Measurements from ENCODE around the gene GOLGA8K.
"Not testable (repeated sequence)": the region's sequence is repeated elsewhere in the genome, so short reads cannot be mapped to it uniquely, and the experiment has no call there.

The GOLGA8K gene

GRCh38 chr15:32364944-32365343, 38.1 kb downstream of the GOLGA8K start:
- not testable (repeated sequence) for H3K4me3 ChIP-seq (ENCODE audit: control insufficient read depth, low read depth, low read length); DNase-seq (ENCODE audit: low read depth)

GRCh38 chr15:32363449-32363848, 39.6 kb downstream of the GOLGA8K start:
- H3K4me3 ChIP-seq (ENCODE audit: control insufficient read depth, low read depth, low read length); DNase-seq (ENCODE audit: low read depth): not testable (repeated sequence)

DNA sequence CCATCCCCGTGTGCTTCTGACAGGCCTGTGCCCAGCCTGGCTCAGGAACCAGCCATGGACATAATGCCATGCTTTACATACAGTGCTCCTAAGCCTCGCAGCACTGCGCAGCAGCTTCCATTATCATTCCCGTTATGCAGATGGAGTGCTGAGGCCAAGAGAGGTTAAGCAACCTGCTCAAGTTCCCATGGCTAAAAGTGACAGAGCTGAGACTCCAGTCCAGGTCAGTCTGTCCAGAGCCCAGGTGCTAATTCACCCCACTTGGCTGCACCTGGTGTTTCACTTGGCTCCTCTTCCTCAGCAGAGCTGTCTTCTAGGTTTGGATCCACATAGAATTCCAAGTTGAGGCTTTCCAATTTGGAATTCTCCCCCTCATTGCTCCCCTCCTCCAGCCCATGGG, 41.4 kb downstream of the GOLGA8K start:
- DNase-seq (ENCODE audit: low read depth); H3K4me3 ChIP-seq (ENCODE audit: control insufficient read depth, low read depth, low read length): not testable (repeated sequence)

DNA sequence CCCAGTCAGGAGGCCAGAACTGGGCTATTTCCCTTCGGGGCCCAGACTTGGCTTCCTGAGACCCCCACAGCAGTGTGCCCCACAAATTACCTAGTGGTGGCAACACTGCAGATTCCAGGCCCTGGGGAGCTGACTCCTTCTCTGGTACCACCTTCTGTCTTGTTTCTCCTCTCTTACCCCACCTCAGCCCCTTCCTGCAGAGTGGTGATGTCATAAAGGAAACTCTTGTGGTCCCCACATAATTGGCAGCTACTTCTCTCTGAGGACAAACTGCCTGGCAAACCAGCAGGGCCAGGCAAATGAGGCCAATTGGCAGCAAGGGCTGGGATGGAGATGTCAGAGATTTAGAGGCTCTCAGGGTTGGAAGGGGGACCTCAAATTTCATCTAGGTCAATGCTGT, 44.6 kb downstream of the GOLGA8K start:
- not testable (repeated sequence) for H3K4me3 ChIP-seq (ENCODE audit: control insufficient read depth, low read depth, low read length); DNase-seq (ENCODE audit: low read depth)

GRCh38 chr15:32356909-32357308, 46.2 kb downstream of the GOLGA8K start:
- DNase-seq (ENCODE audit: low read depth); H3K4me3 ChIP-seq (ENCODE audit: control insufficient read depth, low read depth, low read length): not testable (repeated sequence)

DNA sequence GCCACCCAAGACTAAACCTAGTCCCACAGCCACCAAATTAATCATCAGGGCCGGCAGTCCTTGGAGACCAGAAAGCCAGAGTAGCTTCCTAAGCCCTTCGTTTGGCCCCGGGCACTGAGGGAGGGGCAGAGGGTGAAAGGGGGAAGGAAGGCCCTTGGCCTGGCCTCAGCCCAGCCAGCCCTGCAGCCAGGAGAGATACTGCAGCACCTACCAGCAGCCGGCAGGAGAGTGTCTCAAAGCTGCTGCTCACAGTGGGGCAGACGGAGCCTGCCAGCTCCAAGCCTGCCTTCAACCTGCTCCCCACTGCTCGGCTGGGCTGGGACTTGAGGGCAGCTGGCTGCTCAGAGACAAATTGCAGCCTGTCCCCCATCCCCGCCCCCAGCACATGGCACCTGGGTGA, 50.3 kb downstream of the GOLGA8K start:
- not testable (repeated sequence) for DNase-seq (ENCODE audit: low read depth); H3K4me3 ChIP-seq (ENCODE audit: control insufficient read depth, low read depth, low read length)

GRCh38 chr15:32350563-32351220, 52.4 kb downstream of the GOLGA8K start:
- DNase-seq (ENCODE audit: low read depth), result not testable (repeated sequence)

DNA sequence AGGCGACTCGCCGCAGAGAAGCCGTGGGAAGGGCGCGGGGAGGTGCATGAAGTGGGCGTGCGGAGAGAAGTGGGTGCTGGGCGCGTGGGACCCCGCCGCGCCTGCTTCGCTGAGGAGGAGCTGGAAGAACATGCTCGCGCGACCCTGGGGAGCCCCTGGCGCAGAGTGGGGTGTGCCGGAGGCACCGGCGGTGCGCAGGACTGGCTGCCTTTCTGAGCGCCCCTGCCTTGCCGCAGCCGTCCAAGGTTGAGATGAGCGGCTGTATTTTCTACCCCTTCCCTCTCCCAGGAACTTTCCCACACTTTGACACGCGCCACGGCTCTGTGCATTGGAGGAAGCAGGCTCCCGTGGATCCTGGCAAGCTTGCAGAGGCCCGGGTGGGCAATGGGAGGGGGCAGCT, 56.1 kb downstream of the GOLGA8K start:
- H3K4me3 ChIP-seq (ENCODE audit: control insufficient read depth, low read depth, low read length); DNase-seq (ENCODE audit: low read depth): not testable (repeated sequence)

More at GRCh38 chr15:32350563-32351220, 52.4 kb downstream of the GOLGA8K start:
- H3K4me3 ChIP-seq (ENCODE audit: control insufficient read depth, low read depth, low read length), result not testable (repeated sequence)

- not testable (repeated sequence) for DNase-seq (ENCODE audit: low read depth); H3K4me3 ChIP-seq (ENCODE audit: control insufficient read depth, low read depth, low read length)
Observed at GRCh38 chr15:32345978-32346547, 57.0 kb downstream of the GOLGA8K start.

DNA sequence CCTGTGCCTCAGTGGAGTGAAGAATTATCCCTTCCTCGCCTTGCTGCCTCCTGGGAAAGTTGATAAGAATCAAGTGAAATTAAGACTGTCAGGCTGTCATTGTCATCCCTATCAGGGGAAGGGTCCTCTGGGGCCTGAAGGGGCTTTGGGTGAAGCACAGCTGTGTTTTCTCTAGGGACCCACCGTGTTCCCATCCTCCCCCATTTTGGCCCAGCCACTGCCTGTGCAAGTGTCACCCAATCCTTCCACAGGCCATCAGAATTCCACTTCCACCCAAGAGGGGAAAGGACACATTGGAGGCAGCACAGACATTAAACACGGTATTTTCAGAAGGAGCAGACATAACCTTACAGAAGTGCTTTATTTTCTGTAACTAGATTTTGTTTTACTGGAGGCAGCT, 59.2 kb downstream of the GOLGA8K start:
- not testable (repeated sequence) for H3K4me3 ChIP-seq (ENCODE audit: control insufficient read depth, low read depth, low read length); DNase-seq (ENCODE audit: low read depth)
